T-helper 17 cell (primary cell): ENCODE data around the gene ARFIP1. TPM values are rescaled to one million over a fixed set of nuclear protein-coding genes. Genes with fewer than 3 reads are reported as not detected.
A peak's percentile ranks its signal among the peaks of the same experiment; 100 is the strongest.
"Not testable (repeated sequence)": the region's sequence is repeated elsewhere in the genome, so short reads cannot be mapped to it uniquely, and the experiment has no call there.

Experiments used
- ATAC-seq: fragments of 150-1000 bp; cut with Tn5 transposase; 2 replicates; pipeline ENCODE4 v1.10.0; 2021; ENCODE audit warnings: mild to moderate bottlenecking, moderate library complexity
- DNase-seq, 3 donors: peaks; one replicate each; pipeline versions ENCODE4 v3.0.0 to v3.0.0-alpha.2; 2020 to 2021
- H3K9me3 ChIP-seq: one replicate; pipeline ENCODE4 v1.7.0; 2013; ENCODE audit warnings: low read length, mild to moderate bottlenecking; ENCODE audit not compliant: control insufficient read depth, poor library complexity, severe bottlenecking
- H3K27ac Mint-ChIP-seq: one replicate; pipeline ENCODE4 v1.8.0; 2022; ENCODE audit warnings: mild to moderate bottlenecking, moderate library complexity, mixed read lengths
- H3K27me3 Mint-ChIP-seq: one replicate; pipeline ENCODE4 v1.8.0; 2022; ENCODE audit warnings: mixed read lengths
- H3K36me3 Mint-ChIP-seq: one replicate; pipeline ENCODE4 v1.8.0; 2022; ENCODE audit warnings: low read depth, mixed read lengths
- H3K4me1 Mint-ChIP-seq: one replicate; pipeline ENCODE4 v1.8.0; 2022; ENCODE audit warnings: mild to moderate bottlenecking, mixed read lengths
- H3K4me3 Mint-ChIP-seq: one replicate; pipeline ENCODE4 v1.8.0; 2022; ENCODE audit warnings: mild to moderate bottlenecking, moderate library complexity, mixed read lengths
- total RNA-seq, 4 donors: library from RNA in 2 of 4; stranded (reverse) in 2 of 4; gene quantifications; one replicate each; pipeline ENCODE4 v1.2.3 and lab custom pipeline; 2022 to 2026

The ARFIP1 gene
- total RNA-seq, 2 donors from 2014 or later, result 6.1 to 14.3 TPM

DNA sequence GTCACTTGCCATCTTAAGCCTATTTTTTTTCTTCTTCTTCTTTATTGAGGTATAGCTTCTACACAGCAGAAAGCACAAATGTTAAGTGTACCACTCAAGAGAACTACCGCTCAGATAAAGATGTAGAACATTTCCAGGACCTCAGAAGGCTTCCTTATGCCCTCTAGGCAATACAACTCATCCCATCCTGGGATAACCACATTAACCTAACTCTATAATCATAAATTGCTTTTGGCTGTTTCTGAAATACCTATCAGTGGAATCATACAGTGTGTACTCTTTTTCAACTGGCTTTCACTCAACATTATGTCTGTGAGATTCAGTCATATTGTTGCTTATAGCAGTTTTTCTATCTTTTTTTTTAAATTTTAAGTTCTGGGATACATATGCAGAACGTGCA lies 51.7 kb downstream of the ARFIP1 start:
- H3K4me1 Mint-ChIP-seq, result no peaks in the 10 kb centered on the region
- DNase-seq (no peak), ATAC-seq (no peak)
- no peaks in the 10 kb centered on the region for H3K36me3 Mint-ChIP-seq
- no peaks in the 10 kb centered on the region for H3K27me3 Mint-ChIP-seq
- H3K4me3 Mint-ChIP-seq, result no peak overlapping the region
- H3K27ac Mint-ChIP-seq, result no peak overlapping the region
- H3K9me3 ChIP-seq, result no peaks in the 10 kb centered on the region

DNA sequence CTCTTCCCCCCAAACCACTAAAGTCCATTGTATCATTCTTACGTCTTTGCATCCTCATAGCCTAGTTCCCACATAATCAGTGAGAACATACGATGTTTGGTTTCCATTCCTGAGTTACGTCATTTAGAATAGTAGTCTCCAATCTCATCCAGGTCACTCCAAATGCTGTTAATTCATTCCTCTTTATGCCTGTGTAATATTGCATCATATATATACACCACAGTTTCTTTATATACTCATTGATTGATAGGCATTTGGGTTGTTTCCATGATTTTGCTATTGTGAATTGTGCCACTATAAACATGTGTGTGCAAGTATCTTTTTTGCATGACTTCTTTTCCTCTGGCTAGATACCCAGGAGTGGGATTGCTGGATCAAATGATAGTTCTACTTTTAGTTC lies 57.2 kb downstream of the ARFIP1 start:
- no peak overlapping the region for H3K4me3 Mint-ChIP-seq
- no peaks in the 10 kb centered on the region for H3K9me3 ChIP-seq
- H3K27ac Mint-ChIP-seq, result no peak overlapping the region
- DNase-seq (no peak), ATAC-seq (no peak)
- peaks cover 3% of the 10 kb centered on the region for H3K36me3 Mint-ChIP-seq
- H3K4me1 Mint-ChIP-seq, result peaks cover 15% of the 10 kb centered on the region
- H3K27me3 Mint-ChIP-seq, result no peaks in the 10 kb centered on the region

DNA sequence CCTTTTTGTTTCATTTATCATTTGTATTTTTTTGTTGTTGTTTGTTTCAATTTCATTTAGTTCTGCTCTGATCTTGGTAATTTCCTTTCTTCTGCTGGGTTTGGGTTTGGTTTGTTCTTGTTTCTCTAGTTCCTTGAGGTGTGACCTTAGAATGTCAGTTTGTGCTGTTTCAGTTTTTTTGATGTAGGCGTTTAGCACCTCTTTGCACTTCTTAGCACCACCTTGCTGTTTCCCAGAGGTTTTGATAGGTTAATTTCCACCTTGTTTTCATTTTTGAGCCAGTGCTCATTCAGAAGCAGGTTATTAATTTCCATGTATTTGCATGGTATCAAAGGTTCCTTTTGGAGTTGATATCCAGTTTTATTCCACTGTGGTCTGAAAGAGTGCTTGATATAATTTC lies 60.0 kb downstream of the ARFIP1 start:
- Mint-ChIP-seq H3K4me1 (peaks cover 15% of the 10 kb centered on the region), H3K27ac (peak overlapping the region; percentile 0)
- H3K4me3 Mint-ChIP-seq, DNase-seq, H3K27me3 Mint-ChIP-seq, ATAC-seq, H3K9me3 ChIP-seq, H3K36me3 Mint-ChIP-seq: not testable (repeated sequence)

DNA sequence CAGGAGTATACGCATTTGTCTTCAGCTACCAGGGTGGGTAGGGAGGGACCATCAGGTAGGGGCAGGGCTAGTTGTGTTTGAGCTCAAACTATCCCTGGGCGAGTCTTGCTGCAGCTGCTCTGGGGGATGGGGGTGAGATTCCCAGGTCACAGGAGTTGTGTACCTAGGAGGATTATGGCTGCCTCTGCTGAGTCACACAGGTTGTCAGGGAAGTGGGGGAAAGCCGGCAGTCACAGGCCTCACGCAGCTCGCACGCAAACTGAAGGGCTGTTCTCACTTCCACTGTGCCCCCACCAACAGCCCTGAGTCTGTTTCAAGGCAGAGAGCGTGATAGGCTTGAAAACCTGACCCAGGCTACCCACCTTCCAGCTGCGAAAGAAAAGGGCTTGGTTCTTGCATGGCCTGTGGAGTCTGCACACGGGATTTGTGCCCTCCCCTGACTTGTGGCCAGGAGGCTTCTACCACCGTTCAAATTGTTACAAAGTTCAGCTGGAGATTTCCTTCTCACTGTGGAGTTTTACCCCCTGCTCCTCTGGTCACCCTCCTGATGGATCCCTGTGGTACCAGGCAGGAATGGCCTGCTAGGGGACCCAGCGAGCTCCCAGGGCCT lies 63.8 kb downstream of the ARFIP1 start:
- no peak for ATAC-seq
- no peak overlapping the region for H3K27ac Mint-ChIP-seq
- H3K9me3 ChIP-seq, result no peaks in the 10 kb centered on the region
- no peak overlapping the region for H3K4me3 Mint-ChIP-seq
- no peak for DNase-seq
- peaks cover 3% of the 10 kb centered on the region for H3K36me3 Mint-ChIP-seq
- H3K27me3 Mint-ChIP-seq, result no peaks in the 10 kb centered on the region
- H3K4me1 Mint-ChIP-seq, result peaks cover 14% of the 10 kb centered on the region

DNA sequence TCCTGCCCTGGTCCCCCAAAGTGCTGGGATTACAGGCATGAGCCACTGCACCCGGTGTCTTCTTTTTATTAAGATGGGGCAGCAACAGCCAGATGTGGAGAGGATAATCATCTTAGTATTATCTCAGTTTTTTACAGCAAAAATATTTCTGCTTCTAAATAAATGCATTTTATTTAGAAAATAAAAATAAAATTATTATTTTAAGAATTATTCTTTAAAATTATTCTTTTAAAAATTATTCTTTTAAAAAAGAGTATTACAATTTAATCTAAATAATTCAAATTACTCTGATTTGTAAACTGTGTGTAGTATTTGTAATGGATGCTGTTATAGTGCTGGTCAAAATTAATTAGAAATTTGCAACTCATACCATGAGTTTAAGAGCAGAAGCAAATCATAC lies 67.6 kb downstream of the ARFIP1 start:
- no peak for ATAC-seq
- Mint-ChIP-seq H3K27me3 (no peaks in the 10 kb centered on the region), H3K36me3 (peaks cover 8% of the 10 kb centered on the region), H3K4me1 (peaks cover 13% of the 10 kb centered on the region), H3K4me3 (no peak overlapping the region), H3K27ac (no peak overlapping the region)
- no peak for DNase-seq
- H3K9me3 ChIP-seq, result no peaks in the 10 kb centered on the region

DNA sequence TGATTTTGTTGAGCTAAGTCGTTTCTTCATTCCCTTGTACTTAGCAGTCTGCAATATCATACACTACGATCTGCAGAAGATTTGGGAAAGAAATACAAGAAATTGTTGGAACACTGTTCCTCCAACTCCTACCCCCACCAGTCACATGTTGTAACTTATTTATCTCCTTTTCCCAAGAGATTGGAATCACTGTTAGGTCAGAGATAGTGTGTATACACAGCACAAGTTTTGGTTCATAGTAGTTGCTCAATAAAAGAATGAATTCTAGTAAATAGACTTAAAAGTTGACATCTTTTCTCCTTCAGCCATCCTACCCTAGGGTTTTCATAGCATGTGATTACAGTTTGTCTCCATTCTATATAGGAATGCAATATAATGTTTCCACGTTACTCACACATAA lies 68.8 kb downstream of the ARFIP1 start:
- peaks cover 7% of the 10 kb centered on the region for H3K9me3 ChIP-seq
- H3K27ac Mint-ChIP-seq, result no peak overlapping the region
- peaks cover 6% of the 10 kb centered on the region for H3K36me3 Mint-ChIP-seq
- peaks cover 13% of the 10 kb centered on the region for H3K4me1 Mint-ChIP-seq
- DNase-seq (no peak), ATAC-seq (no peak)
- H3K27me3 Mint-ChIP-seq, result no peaks in the 10 kb centered on the region
- H3K4me3 Mint-ChIP-seq, result no peak overlapping the region

DNA sequence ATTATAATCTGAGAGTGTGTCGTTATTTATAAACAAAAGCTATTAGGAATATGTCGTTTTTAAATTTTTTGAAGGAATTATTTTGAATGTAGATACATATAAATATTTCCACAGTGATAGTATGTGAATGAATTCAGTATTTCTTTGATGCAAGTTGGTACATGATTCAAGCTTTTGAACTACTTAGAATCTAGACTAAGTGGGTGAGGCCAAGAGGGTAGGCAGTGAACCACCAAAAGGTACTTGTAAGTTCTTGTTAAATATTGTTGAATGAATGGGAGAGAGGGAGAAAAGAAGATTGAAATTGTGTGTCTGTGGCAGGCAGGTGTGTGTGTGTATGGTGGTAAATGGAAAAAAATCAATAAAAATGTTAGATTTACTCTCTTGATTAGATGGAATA lies 69.6 kb downstream of the ARFIP1 start:
- Mint-ChIP-seq H3K27ac (peak overlapping the region; percentile 66), H3K27me3 (no peaks in the 10 kb centered on the region)

DNA sequence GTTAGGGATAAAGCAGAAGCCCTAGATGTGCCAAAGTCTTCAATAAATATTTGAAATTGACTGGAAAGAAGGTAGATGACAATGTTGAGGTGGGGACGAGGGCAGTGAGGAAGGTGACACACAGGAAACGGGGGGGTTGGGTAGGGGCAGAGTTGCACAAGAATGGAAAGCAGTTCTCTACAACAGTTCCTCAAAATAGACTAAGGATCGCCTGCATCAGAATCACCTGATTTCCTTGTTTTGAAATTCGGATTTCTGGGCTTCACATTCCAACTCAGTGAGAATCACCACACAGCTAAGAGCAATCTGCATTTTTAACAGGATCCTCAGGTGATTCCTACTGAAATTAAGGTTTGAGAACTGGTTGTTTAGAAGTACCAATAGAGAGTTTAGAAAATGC lies 70.6 kb downstream of the ARFIP1 start:
- H3K27ac Mint-ChIP-seq, result peak overlapping the region; percentile 66
- H3K4me1 Mint-ChIP-seq, result peaks cover 13% of the 10 kb centered on the region
- no peaks in the 10 kb centered on the region for H3K27me3 Mint-ChIP-seq
- no peak for DNase-seq
- ATAC-seq, result peak; percentile 55
- H3K36me3 Mint-ChIP-seq, result peaks cover 6% of the 10 kb centered on the region
- H3K4me3 Mint-ChIP-seq, result peak overlapping the region; percentile 8
- peaks cover 7% of the 10 kb centered on the region for H3K9me3 ChIP-seq

More for the DNA sequence above, 69.6 kb downstream of the ARFIP1 start:
- Mint-ChIP-seq H3K4me1 (peaks cover 13% of the 10 kb centered on the region), H3K4me3 (no peak overlapping the region), H3K36me3 (peaks cover 6% of the 10 kb centered on the region)
- DNase-seq (no peak), ATAC-seq (no peak)
- peaks cover 7% of the 10 kb centered on the region for H3K9me3 ChIP-seq

DNA sequence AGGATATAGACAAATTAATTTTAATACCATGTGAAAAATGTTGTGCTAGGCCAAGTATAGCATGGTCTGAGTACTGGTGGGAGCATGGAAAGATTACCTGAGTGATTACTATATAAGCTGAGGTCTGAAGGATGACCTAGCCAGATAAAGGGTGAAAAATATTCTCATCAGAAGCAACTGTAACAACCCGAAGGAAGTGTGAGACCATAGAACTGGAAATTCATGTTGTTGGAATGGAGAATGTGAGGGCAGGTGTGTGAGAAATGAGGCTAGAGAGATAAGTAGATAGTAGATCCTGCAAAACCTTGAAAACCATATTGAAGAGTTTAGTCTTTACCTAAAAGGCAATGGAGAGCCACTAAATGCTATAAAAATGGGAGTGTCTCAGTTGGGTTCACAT lies 71.5 kb downstream of the ARFIP1 start:
- no peak for ATAC-seq

DNA sequence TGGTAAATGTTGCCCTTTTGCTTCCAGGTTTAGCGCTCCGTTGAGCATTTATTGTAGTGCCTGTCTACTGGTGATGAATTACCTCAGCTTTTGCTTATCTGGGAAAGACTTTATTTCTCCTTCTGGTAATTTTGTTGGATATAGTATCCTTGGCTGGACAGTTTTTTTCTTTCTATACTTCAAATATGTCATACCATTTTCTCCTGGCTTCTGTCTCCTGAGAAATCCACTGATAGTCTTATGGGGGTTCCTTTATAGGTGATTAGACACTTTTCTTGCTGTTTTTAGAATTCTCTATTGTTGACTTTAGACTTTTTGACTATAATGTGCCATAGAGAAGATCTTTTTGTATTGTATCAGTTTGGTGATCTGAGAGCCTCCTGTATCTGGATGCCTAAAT lies 73.5 kb downstream of the ARFIP1 start:
- peaks cover 7% of the 10 kb centered on the region for H3K9me3 ChIP-seq
- no peak for DNase-seq
- H3K36me3 Mint-ChIP-seq, result peaks cover 6% of the 10 kb centered on the region
- peaks cover 13% of the 10 kb centered on the region for H3K4me1 Mint-ChIP-seq
- no peak for ATAC-seq
- no peak overlapping the region for H3K27ac Mint-ChIP-seq
- no peaks in the 10 kb centered on the region for H3K27me3 Mint-ChIP-seq
- H3K4me3 Mint-ChIP-seq, result no peak overlapping the region

More for the DNA sequence above, 71.5 kb downstream of the ARFIP1 start:
- Mint-ChIP-seq H3K27ac (no peak overlapping the region), H3K27me3 (no peaks in the 10 kb centered on the region), H3K36me3 (peaks cover 6% of the 10 kb centered on the region), H3K4me1 (peaks cover 13% of the 10 kb centered on the region), H3K4me3 (no peak overlapping the region)
- DNase-seq, result no peak
- peaks cover 7% of the 10 kb centered on the region for H3K9me3 ChIP-seq

DNA sequence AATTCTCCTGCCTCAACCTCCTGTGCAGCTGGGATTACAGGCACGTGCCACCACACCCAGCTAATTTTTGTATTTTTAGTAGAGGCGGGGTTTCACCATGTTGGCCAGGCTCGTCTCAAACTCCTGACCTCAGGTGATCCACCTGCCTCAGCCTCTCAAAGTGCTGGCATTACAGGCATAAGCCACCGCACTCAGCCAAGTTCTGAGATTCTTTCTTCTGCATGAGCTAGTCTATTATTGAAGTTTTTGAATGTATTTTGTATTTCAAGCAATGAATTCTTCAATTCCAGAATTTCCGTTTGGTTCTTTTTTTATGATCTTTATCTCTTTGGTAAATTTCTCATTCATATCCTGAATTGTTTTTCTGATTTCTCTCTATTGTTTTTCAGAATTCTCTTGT lies 74.3 kb downstream of the ARFIP1 start:
- H3K27me3 Mint-ChIP-seq, ATAC-seq, H3K36me3 Mint-ChIP-seq, H3K9me3 ChIP-seq, H3K4me3 Mint-ChIP-seq, DNase-seq, H3K27ac Mint-ChIP-seq: not testable (repeated sequence)
- peaks cover 13% of the 10 kb centered on the region for H3K4me1 Mint-ChIP-seq

DNA sequence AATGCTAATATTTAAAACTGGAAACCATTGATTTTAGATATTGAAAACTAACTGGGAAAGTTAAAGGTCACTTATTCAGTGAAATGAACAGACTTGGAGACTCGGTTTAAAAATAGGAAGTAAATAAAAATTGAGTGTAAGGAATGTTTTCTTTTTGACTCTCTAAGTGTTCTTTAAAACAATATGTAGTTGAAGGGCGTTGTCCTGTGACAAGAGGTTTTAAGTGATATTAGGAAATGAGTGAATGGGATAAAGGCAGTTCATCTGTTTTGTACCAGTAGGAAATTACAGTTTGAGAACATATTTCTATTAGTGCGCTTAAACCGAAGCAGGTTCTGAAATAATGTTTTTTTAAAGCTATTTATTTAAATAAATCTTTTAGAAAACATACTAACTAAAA lies 77.2 kb downstream of the ARFIP1 start:
- Mint-ChIP-seq H3K27ac (no peak overlapping the region), H3K27me3 (no peaks in the 10 kb centered on the region), H3K4me3 (no peak overlapping the region), H3K4me1 (no peaks in the 10 kb centered on the region), H3K36me3 (no peaks in the 10 kb centered on the region)
- H3K9me3 ChIP-seq, result peaks cover 7% of the 10 kb centered on the region
- no peak for DNase-seq
- no peak for ATAC-seq

DNA sequence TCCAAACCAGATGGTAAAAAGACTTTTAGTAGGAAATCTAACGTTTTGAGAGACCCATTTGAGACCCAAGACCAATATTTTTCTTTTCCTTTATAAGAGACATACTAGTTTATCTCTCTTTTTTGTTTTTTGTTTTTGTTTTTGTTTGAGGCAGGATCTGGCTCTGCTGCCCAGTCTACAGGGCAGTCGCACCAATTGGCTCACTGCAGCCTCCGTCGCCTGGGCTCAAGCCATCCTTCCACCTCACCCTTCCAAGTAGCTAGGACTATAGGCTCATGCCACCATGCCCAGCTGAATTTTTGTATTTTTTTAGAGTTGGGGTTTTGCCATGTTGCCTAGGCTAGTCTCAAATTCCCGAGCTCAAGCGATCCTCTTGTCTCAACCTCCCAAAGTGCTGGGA lies 79.2 kb downstream of the ARFIP1 start:
- H3K4me3 Mint-ChIP-seq, result no peak overlapping the region
- no peaks in the 10 kb centered on the region for H3K36me3 Mint-ChIP-seq
- H3K9me3 ChIP-seq, result no peaks in the 10 kb centered on the region
- H3K27me3 Mint-ChIP-seq, result no peaks in the 10 kb centered on the region
- no peaks in the 10 kb centered on the region for H3K4me1 Mint-ChIP-seq
- no peak overlapping the region for H3K27ac Mint-ChIP-seq
- no peak for ATAC-seq
- no peak for DNase-seq

DNA sequence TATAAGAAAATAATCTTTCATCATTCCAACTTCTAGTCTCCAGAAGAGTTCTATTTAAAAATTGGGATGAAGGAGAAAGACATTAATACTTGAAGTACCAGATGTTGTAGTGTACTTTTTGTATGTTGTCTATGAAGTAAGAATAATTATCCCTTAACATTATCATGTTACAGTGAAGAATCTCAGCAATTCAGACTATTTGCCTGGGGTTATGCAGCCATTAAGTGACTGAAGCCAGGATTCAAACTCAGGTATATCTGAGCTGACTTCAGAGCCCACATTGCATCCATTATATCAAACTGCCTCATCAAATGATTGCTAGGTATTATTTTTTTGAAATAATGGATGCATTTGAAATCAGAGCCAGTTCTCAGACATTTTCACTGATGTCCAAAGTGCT lies 80.3 kb downstream of the ARFIP1 start:
- Mint-ChIP-seq H3K36me3 (no peaks in the 10 kb centered on the region), H3K4me1 (no peaks in the 10 kb centered on the region), H3K4me3 (no peak overlapping the region), H3K27me3 (no peaks in the 10 kb centered on the region), H3K27ac (no peak overlapping the region)
- H3K9me3 ChIP-seq, result no peaks in the 10 kb centered on the region
- DNase-seq (no peak), ATAC-seq (no peak)
